OCI-LY3 (cell line): Measurements from ENCODE around the gene SGSM1.

Experiments
- H2AFZ ChIP-seq: fragments of 200-600, 300-600 bp; shearing (Covaris generic); 2 replicates; pipeline ENCODE4 v1.6.0; 2014; ENCODE audit warnings: antibody characterized with exemption, low read depth, low read length
- H3K27ac ChIP-seq: fragments of 200-600, 300-600 bp; sonication (generic); 2 replicates; pipeline ENCODE4 v1.5.1; 2014; ENCODE audit warnings: mild to moderate bottlenecking, low read length, moderate library complexity, mixed read lengths
- H3K27me3 ChIP-seq: fragments of 200-600, 300-600 bp; sonication (generic); 2 replicates; pipeline ENCODE4 v1.6.1; 2014; ENCODE audit warnings: low read depth, low read length, mixed read lengths
- H3K36me3 ChIP-seq: fragments of 200-600, 300-600 bp; sonication (generic); replicated peaks from 2 replicates; pipeline ENCODE3; 2014; ENCODE audit warnings: low read depth, low read length, mixed read lengths
- H3K4me1 ChIP-seq: fragments of 300-600, 200-600 bp; sonication (generic); 2 replicates; pipeline ENCODE4 v1.6.1; 2014; ENCODE audit warnings: low read length, mixed read lengths
- H3K4me2 ChIP-seq: fragments of 200-600, 300-600 bp; sonication (generic); 2 replicates; pipeline ENCODE4 v1.6.1; 2014; ENCODE audit warnings: low read length, mixed read lengths
- H3K4me3 ChIP-seq: fragments of 300-600, 200-600 bp; sonication (generic); 2 replicates; pipeline ENCODE4 v1.5.1; 2014; ENCODE audit warnings: antibody characterized with exemption, mild to moderate bottlenecking, low read length, moderate library complexity
- H3K79me2 ChIP-seq: fragments of 300-600, 200-600 bp; shearing (Covaris generic); 2 replicates; pipeline ENCODE4 v1.6.1; 2014; ENCODE audit warnings: mild to moderate bottlenecking, low read length, mixed read lengths
- H3K9ac ChIP-seq: fragments of 300-600, 200-600 bp; shearing (Covaris generic); 2 replicates; pipeline ENCODE4 v1.6.0; 2014; ENCODE audit warnings: mild to moderate bottlenecking, low read length, moderate library complexity
- H3K9me3 ChIP-seq: fragments of 200-600, 300-600 bp; shearing (Covaris generic); 2 replicates; pipeline ENCODE4 v1.6.1; 2014; ENCODE audit warnings: low read length, mixed read lengths; ENCODE audit not compliant: insufficient read depth
- H4K20me1 ChIP-seq: fragments of 200-600, 300-600 bp; sonication (generic); 2 replicates; pipeline ENCODE4 v1.6.1; 2016; ENCODE audit warnings: low read length, mixed read lengths; ENCODE audit not compliant: insufficient read depth
- CTCF ChIP-seq: fragments of 200-600, 300-600 bp; sonication (generic); IDR thresholded peaks from 2 replicates; pipeline ENCODE4 v1.5.1; 2014; ENCODE audit warnings: antibody characterized with exemption, low read length, low read depth
- EZH2phosphoT487 ChIP-seq: fragments of 200-600 bp; shearing (Covaris generic); IDR thresholded peaks from 2 replicates; pipeline ENCODE4 v1.6.1; 2018; ENCODE audit warnings: antibody characterized with exemption, mixed run types, low read depth

Gene SGSM1

GRCh38 chr22:24859587-24859986, 53.6 kb downstream of the SGSM1 start:
- Histone ChIP-seq H3K36me3 (no peaks in the 10 kb centered on the region), H2AFZ (no peak overlapping the region), H3K9me3 (no peaks in the 10 kb centered on the region; the same call in 1 of the 2 replicates), H3K4me2 (no peak overlapping the region), H3K27me3 (peaks cover 7% of the 10 kb centered on the region), H3K27ac (no peak overlapping the region), H3K4me1 (no peaks in the 10 kb centered on the region), H3K9ac (no peak overlapping the region), H3K79me2 (no peaks in the 10 kb centered on the region), H3K4me3 (no peak overlapping the region), H4K20me1 (no peaks in the 10 kb centered on the region)
- no peak for TF ChIP-seq CTCF
- no peak for TF ChIP-seq EZH2phosphoT487

- Histone ChIP-seq H3K4me2 (no peak overlapping the region), H3K4me1 (no peaks in the 10 kb centered on the region), H3K9me3 (no peaks in the 10 kb centered on the region; the same call in 1 of the 2 replicates), H3K79me2 (no peaks in the 10 kb centered on the region), H3K27ac (no peak overlapping the region), H3K36me3 (no peaks in the 10 kb centered on the region), H3K9ac (no peak overlapping the region), H3K27me3 (peaks cover 39% of the 10 kb centered on the region), H4K20me1 (peaks cover 7% of the 10 kb centered on the region), H2AFZ (no peak overlapping the region), H3K4me3 (no peak overlapping the region)
- no peak for TF ChIP-seq EZH2phosphoT487
- TF ChIP-seq CTCF, result no peak
Observed at GRCh38 chr22:24865508-24865907, 59.5 kb downstream of the SGSM1 start.

GRCh38 chr22:24867323-24868022, 61.5 kb downstream of the SGSM1 start:
- Histone ChIP-seq H3K9ac (no peak overlapping the region), H3K4me1 (no peaks in the 10 kb centered on the region), H2AFZ (no peak overlapping the region), H3K79me2 (no peaks in the 10 kb centered on the region), H3K27me3 (peaks cover 49% of the 10 kb centered on the region), H3K4me2 (no peak overlapping the region), H3K27ac (no peak overlapping the region), H3K9me3 (no peaks in the 10 kb centered on the region; the same call in 1 of the 2 replicates), H3K4me3 (no peak overlapping the region), H3K36me3 (no peaks in the 10 kb centered on the region), H4K20me1 (peaks cover 7% of the 10 kb centered on the region)
- TF ChIP-seq CTCF, result no peak
- no peak for TF ChIP-seq EZH2phosphoT487

GRCh38 chr22:24868979-24869378, 63.0 kb downstream of the SGSM1 start:
- Histone ChIP-seq H4K20me1 (peaks cover 7% of the 10 kb centered on the region), H3K4me1 (no peaks in the 10 kb centered on the region), H3K9ac (no peak overlapping the region), H3K4me2 (no peak overlapping the region), H3K9me3 (no peaks in the 10 kb centered on the region; the same call in 1 of the 2 replicates), H3K36me3 (no peaks in the 10 kb centered on the region), H3K27me3 (peaks cover 48% of the 10 kb centered on the region), H3K4me3 (no peak overlapping the region), H2AFZ (no peak overlapping the region), H3K79me2 (no peaks in the 10 kb centered on the region), H3K27ac (no peak overlapping the region)
- no peak for TF ChIP-seq EZH2phosphoT487
- TF ChIP-seq CTCF, result no peak
